ENCODE data around the gene HAAO. TPM values are rescaled to one million over a fixed set of nuclear protein-coding genes. Genes with fewer than 3 reads are reported as not detected.

Gene HAAO
- total and polyA plus RNA-seq, 2 of the 13 experiments (the other 11 are each of a cell fraction or from before 2014, with no cell fraction given), result 36.1 to 42.7 TPM

GRCh38 chr2:42788478-42788793 lies 3.9 kb downstream of the HAAO start (continued):
- TF ChIP-seq THAP9 (CRISPR knock-in tag; IDR thresholded peaks at IDR 0.05; ENCODE audit: borderline replicate concordance) (0 out of 2 replicates have a peak, but pooled peaks have one; percentile 8), HINFP (CRISPR knock-in tag; IDR thresholded peaks at IDR 0.05; ENCODE audit: low read depth) (0 out of 2 replicates have a peak, but pooled peaks have one; percentile 65), ZNF543 (CRISPR knock-in tag; IDR thresholded peaks at IDR 0.05) (no peak), ZNF720 (CRISPR knock-in tag; IDR thresholded peaks at IDR 0.05) (no peak), ZNF276 (CRISPR knock-in tag; IDR thresholded peaks at IDR 0.05; ENCODE audit: low read depth) (0 out of 2 replicates have a peak, but pooled peaks have one; percentile 6), ZNF350 (CRISPR knock-in tag; IDR thresholded peaks at IDR 0.05; ENCODE audit: borderline replicate concordance, low read depth) (0 out of 2 replicates have a peak, but pooled peaks have one; percentile 11), GTF2F1 (IDR thresholded peaks at IDR 0.05; ENCODE audit: low read length) (no peak), ZSCAN30 (CRISPR knock-in tag; IDR thresholded peaks at IDR 0.05) (no peak), WIZ (CRISPR knock-in tag; IDR thresholded peaks at IDR 0.05) (no peak), ZSCAN5A (CRISPR knock-in tag; IDR thresholded peaks at IDR 0.05; ENCODE audit: borderline replicate concordance) (no peak), TMF1 (CRISPR knock-in tag; IDR thresholded peaks at IDR 0.05; ENCODE audit: low read depth) (0 out of 2 replicates have a peak, but pooled peaks have one; percentile 53), FOXO4 (CRISPR knock-in tag; conservative IDR thresholded peaks at IDR 0.05) (no peak), ZNF556 (CRISPR knock-in tag; IDR thresholded peaks at IDR 0.05; ENCODE audit: borderline replicate concordance) (0 out of 2 replicates have a peak, but pooled peaks have one; percentile 16), ARNT (IDR thresholded peaks at IDR 0.05) (no peak), ZNF687 (CRISPR knock-in tag; IDR thresholded peaks at IDR 0.05) (peak; percentile 65), AGO2 (optimal IDR thresholded peaks at IDR 0.05; ENCODE audit: low read depth, low read length) (peak; percentile 1)
